Loucy (cell line): ENCODE results near the gene NTNG1.

Experiments used
- EZH2phosphoT487 ChIP-seq: fragments of 200-600 bp; IDR thresholded peaks from 2 replicates; pipeline ENCODE4 v1.6.1; 2018; ENCODE audit warnings: antibody characterized with exemption, mild to moderate bottlenecking, moderate library complexity, borderline replicate concordance
- TF ChIP-seq, protein P1 (sequence below): fragments of 200-600 bp; sonication (generic); conservative IDR thresholded peaks from 2 replicates; pipeline ENCODE4 v1.5.1; 2014; ENCODE audit warnings: mild to moderate bottlenecking, antibody characterized with exemption, low read length

DNA sequence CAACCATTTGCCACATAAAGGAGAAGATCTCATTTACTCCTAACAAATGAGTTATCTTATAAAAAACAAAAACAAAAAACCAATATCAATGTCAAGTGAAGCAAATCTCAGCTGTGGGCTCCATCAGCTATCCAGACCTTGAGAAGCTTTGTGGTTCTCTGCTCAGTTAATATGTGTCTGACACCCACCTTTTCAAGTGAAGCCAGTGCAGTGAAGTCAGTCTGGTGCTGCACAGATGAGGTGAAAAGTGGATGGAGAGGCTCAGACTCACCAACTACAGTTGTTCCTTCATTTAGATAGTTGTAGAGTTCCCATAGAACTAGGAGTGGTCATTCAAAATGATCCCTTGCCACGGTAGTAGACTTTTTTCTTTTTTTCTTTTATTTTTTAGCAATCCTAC, 106.8 kb downstream of the NTNG1 start:
- TF ChIP-seq, protein P1, sequence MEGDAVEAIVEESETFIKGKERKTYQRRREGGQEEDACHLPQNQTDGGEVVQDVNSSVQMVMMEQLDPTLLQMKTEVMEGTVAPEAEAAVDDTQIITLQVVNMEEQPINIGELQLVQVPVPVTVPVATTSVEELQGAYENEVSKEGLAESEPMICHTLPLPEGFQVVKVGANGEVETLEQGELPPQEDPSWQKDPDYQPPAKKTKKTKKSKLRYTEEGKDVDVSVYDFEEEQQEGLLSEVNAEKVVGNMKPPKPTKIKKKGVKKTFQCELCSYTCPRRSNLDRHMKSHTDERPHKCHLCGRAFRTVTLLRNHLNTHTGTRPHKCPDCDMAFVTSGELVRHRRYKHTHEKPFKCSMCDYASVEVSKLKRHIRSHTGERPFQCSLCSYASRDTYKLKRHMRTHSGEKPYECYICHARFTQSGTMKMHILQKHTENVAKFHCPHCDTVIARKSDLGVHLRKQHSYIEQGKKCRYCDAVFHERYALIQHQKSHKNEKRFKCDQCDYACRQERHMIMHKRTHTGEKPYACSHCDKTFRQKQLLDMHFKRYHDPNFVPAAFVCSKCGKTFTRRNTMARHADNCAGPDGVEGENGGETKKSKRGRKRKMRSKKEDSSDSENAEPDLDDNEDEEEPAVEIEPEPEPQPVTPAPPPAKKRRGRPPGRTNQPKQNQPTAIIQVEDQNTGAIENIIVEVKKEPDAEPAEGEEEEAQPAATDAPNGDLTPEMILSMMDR: no peak
- no peak for TF ChIP-seq EZH2phosphoT487
